SK-N-SH treated with all-trans-retinoic acid at 6 μM for 48 hours (cell line): ENCODE data around the gene DPYD.

Experiments used
- ATAC-seq: fragments of 200-7000 bp; cut with Tn5 transposase; 3 replicates; pipeline ENCODE4 v1.9.1; 2020; ENCODE audit warnings: mild to moderate bottlenecking, moderate library complexity
- ARNTL ChIP-seq: fragments of 450-650 bp; formaldehyde crosslinking; IDR thresholded peaks from 2 replicates; pipeline ENCODE4 v1.5.0; 2020; ENCODE audit warnings: low read depth, mild to moderate bottlenecking, moderate library complexity, borderline replicate concordance
- BACH2 ChIP-seq: fragments of 250-450 bp; sonication (Bioruptor Pico); IDR thresholded peaks from 2 replicates; pipeline ENCODE4 v1.9.0; 2021; ENCODE audit warnings: mild to moderate bottlenecking, borderline replicate concordance
- CSDC2 ChIP-seq: fragments of 250-450 bp; sonication (Bioruptor Pico); IDR thresholded peaks from 2 replicates; pipeline ENCODE4 v1.5.0; 2020; ENCODE audit warnings: mild to moderate bottlenecking, moderate library complexity
- GLIS3 ChIP-seq: fragments of 250-450 bp; sonication (Bioruptor Pico); IDR thresholded peaks from 2 replicates; pipeline ENCODE4 v1.5.0; 2020; ENCODE audit warnings: mild to moderate bottlenecking, moderate library complexity
- ISL1 ChIP-seq: fragments of 250-450 bp; sonication (Bioruptor Pico); IDR thresholded peaks from 2 replicates; pipeline ENCODE4 v2.1.2; 2022; ENCODE audit warnings: mild to moderate bottlenecking, moderate library complexity
- OSR1 ChIP-seq: fragments of 250-450 bp; sonication (Bioruptor Pico); IDR thresholded peaks from 2 replicates; pipeline ENCODE4 v1.8.0; 2022; ENCODE audit warnings: moderate library complexity, mild to moderate bottlenecking, inconsistent platforms
- TOX ChIP-seq: fragments of 250-450 bp; sonication (Bioruptor Pico); IDR thresholded peaks from 2 replicates; pipeline ENCODE4 v1.8.0; 2021; ENCODE audit warnings: mild to moderate bottlenecking, moderate library complexity, borderline replicate concordance
- ZFP3 ChIP-seq: fragments of 250-450 bp; sonication (Bioruptor Pico); IDR thresholded peaks from 2 replicates; pipeline ENCODE4 v1.5.0; 2020; ENCODE audit warnings: mild to moderate bottlenecking, moderate library complexity
- ZFP30 ChIP-seq: fragments of 450-650 bp; formaldehyde crosslinking; IDR thresholded peaks from 2 replicates; pipeline ENCODE4 v1.5.0; 2022; ENCODE audit warnings: mild to moderate bottlenecking, moderate library complexity
- ZNF565 ChIP-seq: fragments of 450-650 bp; formaldehyde crosslinking; conservative IDR thresholded peaks from 2 replicates; pipeline ENCODE4 v1.5.0; 2020; ENCODE audit warnings: low read depth, mild to moderate bottlenecking, moderate library complexity
- ZNF70 ChIP-seq: fragments of 450-650 bp; formaldehyde crosslinking; IDR thresholded peaks from 2 replicates; pipeline ENCODE4 v1.5.0; 2020; ENCODE audit warnings: mild to moderate bottlenecking, moderate library complexity
- ZNF8 ChIP-seq: fragments of 450-650 bp; formaldehyde crosslinking; IDR thresholded peaks from 2 replicates; pipeline ENCODE4 v1.5.0; 2020; ENCODE audit warnings: mild to moderate bottlenecking, moderate library complexity
- TF ChIP-seq, protein P1 (sequence below): fragments of 250-450 bp; sonication (Bioruptor Pico); IDR thresholded peaks from 2 replicates; pipeline ENCODE4 v1.5.0; 2020; ENCODE audit warnings: mild to moderate bottlenecking, moderate library complexity
- TF ChIP-seq, protein P2 (sequence below): fragments of 250-450 bp; sonication (Bioruptor Pico); IDR thresholded peaks from 2 replicates; pipeline ENCODE4 v1.5.1; 2021; ENCODE audit warnings: mild to moderate bottlenecking, moderate library complexity
- TF ChIP-seq, protein P3 (sequence below): fragments of 250-450 bp; sonication (Bioruptor Pico); IDR thresholded peaks from 2 replicates; pipeline ENCODE4 v1.5.1; 2020; ENCODE audit warnings: low read depth, mild to moderate bottlenecking, moderate library complexity

The DPYD gene

DNA sequence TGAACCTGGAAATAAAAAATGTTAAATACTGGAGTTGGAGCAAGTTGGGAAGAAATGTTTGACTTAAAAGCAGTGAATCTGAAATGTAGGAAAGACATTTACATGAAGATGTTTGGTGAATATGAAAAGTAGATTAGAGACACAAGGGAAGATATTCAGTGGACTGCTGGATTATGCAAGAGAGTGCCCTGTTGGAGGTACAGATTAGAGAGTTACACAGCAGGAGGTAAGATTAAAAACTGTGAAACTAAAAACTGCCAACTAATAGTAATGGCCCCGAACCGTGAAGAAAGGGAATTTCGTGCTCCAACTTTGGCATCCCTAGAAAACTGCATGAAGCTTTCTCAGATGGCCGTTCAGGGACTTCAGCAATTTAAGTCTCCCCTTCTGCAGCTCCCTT lies 375.4 kb downstream of the DPYD start:
- TF ChIP-seq ZNF8 (CRISPR knock-in tag) (no peak), OSR1 (CRISPR knock-in tag) (no peak), ISL1 (CRISPR knock-in tag) (no peak)
- TF ChIP-seq, protein P1, sequence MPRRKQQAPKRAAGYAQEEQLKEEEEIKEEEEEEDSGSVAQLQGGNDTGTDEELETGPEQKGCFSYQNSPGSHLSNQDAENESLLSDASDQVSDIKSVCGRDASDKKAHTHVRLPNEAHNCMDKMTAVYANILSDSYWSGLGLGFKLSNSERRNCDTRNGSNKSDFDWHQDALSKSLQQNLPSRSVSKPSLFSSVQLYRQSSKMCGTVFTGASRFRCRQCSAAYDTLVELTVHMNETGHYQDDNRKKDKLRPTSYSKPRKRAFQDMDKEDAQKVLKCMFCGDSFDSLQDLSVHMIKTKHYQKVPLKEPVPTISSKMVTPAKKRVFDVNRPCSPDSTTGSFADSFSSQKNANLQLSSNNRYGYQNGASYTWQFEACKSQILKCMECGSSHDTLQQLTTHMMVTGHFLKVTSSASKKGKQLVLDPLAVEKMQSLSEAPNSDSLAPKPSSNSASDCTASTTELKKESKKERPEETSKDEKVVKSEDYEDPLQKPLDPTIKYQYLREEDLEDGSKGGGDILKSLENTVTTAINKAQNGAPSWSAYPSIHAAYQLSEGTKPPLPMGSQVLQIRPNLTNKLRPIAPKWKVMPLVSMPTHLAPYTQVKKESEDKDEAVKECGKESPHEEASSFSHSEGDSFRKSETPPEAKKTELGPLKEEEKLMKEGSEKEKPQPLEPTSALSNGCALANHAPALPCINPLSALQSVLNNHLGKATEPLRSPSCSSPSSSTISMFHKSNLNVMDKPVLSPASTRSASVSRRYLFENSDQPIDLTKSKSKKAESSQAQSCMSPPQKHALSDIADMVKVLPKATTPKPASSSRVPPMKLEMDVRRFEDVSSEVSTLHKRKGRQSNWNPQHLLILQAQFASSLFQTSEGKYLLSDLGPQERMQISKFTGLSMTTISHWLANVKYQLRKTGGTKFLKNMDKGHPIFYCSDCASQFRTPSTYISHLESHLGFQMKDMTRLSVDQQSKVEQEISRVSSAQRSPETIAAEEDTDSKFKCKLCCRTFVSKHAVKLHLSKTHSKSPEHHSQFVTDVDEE (CRISPR knock-in tag), result no peak
- ATAC-seq, result no peak

DNA sequence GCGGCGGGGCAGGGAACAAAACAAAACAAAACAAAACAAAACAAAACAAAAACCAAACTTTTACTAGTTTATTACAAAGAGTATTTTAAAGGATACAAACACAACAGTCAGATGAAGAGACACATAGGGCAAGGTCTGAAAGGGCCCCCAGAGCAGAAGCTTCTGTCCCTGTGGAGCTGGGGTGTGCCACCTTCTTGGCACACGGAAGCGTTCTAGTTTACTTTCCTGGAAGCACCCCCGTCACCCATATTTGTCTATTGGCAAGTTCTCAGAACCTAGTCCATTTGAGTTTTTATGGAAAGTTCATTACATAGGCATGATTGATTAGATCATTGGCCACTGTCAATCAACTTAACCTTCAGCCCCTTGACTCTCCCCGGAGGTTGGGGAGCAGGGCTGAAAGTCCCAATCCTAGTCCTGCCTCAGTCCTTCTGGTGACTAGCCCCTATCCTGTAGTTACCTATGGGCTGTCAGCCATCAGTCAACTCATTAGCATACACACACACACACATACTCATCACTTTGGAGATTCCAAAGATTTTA lies 380.4 kb downstream of the DPYD start:
- no peak for TF ChIP-seq ZFP3 (CRISPR knock-in tag)
- ATAC-seq, result no peak

DNA sequence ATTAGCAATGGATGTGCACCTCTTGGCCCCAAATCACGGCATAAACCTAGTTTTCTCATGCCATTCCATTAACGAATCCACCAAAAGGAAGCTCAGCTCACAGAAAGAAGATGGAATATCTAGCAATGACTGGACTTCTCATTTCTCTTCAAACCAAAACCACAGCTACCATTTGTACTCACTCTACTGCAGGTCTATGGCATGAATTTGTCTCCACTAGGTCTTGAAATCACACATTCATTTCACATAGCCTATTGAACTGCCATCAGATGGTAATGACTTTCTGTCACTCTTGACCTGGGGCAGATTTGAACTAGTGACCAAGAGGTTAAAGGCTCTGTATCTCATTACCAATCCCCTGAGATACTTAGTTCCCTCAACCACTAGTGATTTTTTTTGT lies 382.7 kb downstream of the DPYD start:
- no peak for ATAC-seq
- TF ChIP-seq ZNF565 (CRISPR knock-in tag) (no peak), GLIS3 (CRISPR knock-in tag) (no peak), ZNF70 (CRISPR knock-in tag) (no peak), BACH2 (no peak), ISL1 (CRISPR knock-in tag) (no peak), ZFP30 (CRISPR knock-in tag) (no peak), TOX (no peak)
- TF ChIP-seq, protein P2, sequence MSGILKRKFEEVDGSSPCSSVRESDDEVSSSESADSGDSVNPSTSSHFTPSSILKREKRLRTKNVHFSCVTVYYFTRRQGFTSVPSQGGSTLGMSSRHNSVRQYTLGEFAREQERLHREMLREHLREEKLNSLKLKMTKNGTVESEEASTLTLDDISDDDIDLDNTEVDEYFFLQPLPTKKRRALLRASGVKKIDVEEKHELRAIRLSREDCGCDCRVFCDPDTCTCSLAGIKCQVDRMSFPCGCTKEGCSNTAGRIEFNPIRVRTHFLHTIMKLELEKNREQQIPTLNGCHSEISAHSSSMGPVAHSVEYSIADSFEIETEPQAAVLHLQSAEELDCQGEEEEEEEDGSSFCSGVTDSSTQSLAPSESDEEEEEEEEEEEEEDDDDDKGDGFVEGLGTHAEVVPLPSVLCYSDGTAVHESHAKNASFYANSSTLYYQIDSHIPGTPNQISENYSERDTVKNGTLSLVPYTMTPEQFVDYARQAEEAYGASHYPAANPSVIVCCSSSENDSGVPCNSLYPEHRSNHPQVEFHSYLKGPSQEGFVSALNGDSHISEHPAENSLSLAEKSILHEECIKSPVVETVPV (CRISPR knock-in tag), result no peak
- TF ChIP-seq, protein P3, sequence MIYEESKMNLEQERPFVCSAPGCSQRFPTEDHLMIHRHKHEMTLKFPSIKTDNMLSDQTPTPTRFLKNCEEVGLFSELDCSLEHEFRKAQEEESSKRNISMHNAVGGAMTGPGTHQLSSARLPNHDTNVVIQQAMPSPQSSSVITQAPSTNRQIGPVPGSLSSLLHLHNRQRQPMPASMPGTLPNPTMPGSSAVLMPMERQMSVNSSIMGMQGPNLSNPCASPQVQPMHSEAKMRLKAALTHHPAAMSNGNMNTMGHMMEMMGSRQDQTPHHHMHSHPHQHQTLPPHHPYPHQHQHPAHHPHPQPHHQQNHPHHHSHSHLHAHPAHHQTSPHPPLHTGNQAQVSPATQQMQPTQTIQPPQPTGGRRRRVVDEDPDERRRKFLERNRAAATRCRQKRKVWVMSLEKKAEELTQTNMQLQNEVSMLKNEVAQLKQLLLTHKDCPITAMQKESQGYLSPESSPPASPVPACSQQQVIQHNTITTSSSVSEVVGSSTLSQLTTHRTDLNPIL (CRISPR knock-in tag), result no peak

DNA sequence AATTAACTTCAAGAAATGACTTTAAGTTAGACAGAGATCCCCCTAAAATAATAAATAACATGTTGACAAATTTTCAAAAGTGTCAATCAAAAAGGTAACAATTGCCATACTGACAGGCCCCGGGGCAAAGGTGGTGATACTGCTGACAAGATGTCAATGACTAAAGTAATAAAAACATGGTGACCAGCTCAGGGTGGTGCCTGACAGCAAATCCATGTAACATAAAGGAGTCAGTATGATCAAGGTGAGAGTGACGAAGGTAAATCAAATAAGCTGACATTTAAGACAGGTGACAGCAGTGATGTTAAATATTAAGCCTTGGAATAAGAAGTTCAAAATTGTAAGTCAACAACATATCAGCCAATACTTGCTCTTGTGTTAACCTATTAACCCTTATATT lies 387.5 kb downstream of the DPYD start:
- ATAC-seq, result no peak
- TF ChIP-seq ISL1 (CRISPR knock-in tag), result no peak

DNA sequence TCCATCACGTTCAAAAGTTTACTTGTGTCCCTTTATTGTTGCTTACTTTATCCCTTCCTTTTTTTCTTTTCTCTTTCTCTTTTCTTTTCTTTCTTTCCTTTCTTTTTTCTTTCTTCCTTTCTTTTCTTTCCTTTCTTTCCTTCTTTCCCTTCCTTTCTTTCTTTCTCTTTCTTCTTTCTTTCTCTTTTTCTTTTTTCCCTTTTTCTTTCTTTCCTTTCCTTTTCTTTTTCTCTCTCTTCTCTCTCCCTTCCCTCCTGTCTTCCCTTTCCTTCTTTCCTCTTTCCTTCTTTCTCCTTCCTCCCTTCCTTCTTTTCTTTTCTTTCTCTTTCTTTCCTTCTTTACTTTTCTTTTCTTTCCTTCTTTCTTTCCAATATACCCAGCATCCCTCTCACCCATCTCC lies 391.2 kb downstream of the DPYD start:
- no peak for ATAC-seq
- TF ChIP-seq, protein P1 (CRISPR knock-in tag), result no peak
- TF ChIP-seq ISL1 (CRISPR knock-in tag), result no peak
- TF ChIP-seq ZFP30 (CRISPR knock-in tag), result no peak
- no peak for TF ChIP-seq ARNTL (CRISPR knock-in tag)
- no peak for TF ChIP-seq CSDC2

DNA sequence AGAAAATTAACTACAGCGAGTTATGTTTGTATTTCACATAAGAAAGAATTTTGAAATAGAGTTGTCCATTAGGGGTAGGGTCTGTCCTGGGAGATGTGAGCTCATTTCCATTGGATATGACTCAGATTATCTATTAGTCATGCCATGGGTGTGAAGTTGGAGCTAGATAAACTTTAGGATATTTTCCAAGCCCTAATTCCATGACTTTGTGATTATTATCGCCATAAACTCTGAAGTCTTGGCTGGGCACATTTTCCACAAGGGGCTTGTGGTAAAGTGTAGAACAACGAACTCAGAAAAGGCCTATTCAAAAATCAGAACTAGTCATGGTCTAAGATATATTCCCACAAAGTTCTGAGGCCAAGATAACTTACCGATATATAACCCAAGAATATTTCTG lies 396.6 kb downstream of the DPYD start:
- TF ChIP-seq ARNTL (CRISPR knock-in tag), result no peak
- TF ChIP-seq, all 23 proteins: peak for 0
- ATAC-seq, result no peak
